GM21786 (cell line): Measurements from ENCODE around the gene CHDH.

Experiments
- ATAC-seq: cut with Tn5 transposase; IDR thresholded peaks from one replicate; pipeline ENCODE4 v1.9.1; 2021; ENCODE audit not compliant: unreplicated experiment

Gene CHDH

DNA sequence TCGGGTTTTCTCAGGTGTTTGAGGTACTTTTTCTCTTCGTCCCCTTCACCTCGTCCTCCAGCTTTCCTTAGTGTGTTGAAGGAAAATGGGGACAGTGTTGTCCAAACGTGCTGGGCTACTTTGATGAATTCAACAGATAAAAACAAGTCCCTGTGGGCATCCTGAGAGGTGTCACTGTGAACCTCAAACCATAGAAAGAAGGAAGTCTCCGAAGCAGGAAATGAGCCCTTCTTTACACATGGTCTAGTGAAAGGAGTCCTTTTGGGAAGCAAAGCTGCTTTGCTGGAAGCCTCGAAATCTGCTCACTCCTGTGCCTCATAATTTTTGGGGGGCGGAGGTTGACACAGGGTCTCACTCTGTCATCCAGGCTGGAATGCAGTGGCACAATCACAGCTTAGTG is 10.7 kb upstream of the CHDH start:
- peak; percentile 51 for ATAC-seq

DNA sequence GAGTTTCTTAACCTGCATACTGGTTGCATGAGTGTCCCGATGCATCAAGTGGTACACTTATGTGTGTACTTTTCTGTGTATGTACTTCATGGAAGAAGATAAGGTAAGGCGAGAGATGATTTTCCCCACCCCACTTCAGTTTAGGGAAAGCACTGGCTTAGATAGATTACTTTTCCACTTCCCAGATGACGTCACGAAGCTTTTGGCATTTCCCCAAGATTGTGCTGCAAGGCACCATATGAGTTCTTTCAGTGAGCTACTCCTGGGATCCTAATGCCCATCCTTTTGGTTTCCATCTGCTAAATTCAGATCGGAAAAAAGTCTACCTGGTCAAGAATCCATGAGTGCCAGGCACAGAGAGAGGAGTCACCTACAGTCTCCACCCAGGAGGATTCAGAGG is 4.7 kb upstream of the CHDH start:
- ATAC-seq: no peak

DNA sequence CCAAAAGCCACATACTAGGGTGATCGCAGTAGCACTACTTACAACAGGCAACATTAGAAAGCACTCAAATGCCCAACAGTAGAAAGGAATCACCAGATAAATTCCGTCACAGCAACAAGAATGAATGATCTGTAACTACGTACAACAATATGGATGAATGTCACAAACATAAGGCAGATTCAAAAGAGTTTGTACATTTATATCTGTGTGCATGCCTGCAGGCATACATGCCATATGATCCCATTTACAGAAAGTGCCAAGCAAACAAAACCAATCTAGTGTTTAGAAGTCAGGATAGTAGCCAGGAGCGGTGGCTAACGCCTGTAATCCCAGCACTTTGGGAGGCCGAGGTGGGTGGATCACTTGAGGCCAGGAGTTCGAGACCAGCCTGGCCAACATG is 3.7 kb upstream of the CHDH start:
- ATAC-seq: no peak

DNA sequence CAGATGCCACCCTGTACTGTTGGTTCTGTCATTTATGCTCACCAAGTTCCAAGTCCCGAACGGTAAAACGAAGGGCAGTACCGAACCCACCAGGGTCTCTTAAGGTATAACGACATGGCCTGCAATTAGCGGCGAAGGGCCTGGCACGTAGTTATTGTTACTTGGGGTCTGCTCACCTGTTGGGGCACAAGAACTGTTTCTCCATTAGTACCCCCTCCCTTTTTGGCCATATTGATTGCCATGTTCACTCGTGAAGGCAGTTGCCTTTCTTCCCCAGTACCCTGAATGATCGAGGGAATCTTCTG is 584 bp upstream of the CHDH start:
- no peak for ATAC-seq

DNA sequence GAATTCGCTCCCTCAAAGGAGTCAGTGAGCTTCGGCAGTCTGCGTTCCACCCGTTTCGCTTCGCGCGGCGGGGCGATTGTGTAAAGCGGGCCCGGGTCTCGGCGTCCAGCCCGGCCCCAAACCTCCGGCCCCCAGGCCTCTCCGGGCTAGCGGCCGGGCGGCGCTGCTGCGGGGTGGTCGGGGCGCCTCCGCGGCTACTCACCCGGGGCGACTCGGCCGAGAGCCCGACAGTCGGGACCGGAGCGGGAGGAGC is 412 bp downstream of the CHDH start:
- no peak for ATAC-seq

DNA sequence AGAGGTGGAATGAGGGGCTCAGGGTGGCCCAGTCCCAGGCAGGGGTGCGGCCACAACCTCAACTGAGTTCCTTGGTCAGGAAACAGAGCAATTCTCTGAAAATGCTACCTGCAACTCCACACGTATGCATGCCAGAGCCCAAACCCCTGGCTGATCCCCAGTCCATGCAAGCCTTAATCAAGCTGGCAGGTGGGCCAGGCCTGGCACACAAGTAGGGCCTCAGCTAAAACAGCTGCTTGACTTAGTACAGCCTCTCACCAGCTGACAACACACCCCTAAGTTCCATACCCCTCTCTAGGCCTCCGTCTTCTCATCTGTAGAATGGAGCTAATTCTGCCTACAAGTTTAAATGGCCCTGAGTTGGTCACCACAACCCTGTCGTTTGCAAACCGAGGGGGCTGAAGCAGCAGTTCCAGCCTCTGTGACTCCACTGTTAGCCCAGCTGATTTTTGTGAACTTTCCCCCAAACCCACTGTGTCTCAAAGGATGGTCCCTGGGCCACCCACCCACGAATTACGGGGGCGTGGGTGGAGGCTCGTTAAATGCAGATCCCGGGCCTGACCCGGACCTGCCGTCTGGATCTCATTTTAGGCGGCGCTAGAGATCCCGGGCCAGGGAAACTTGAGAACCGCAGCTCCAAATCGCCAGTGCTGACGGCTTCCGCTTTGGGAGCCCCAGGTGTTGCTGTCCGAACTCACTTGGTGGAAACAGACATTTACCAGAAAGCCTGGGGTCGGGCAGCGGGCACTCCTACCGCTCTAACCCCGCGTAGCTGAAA is 927 bp downstream of the CHDH start:
- no peak for ATAC-seq

DNA sequence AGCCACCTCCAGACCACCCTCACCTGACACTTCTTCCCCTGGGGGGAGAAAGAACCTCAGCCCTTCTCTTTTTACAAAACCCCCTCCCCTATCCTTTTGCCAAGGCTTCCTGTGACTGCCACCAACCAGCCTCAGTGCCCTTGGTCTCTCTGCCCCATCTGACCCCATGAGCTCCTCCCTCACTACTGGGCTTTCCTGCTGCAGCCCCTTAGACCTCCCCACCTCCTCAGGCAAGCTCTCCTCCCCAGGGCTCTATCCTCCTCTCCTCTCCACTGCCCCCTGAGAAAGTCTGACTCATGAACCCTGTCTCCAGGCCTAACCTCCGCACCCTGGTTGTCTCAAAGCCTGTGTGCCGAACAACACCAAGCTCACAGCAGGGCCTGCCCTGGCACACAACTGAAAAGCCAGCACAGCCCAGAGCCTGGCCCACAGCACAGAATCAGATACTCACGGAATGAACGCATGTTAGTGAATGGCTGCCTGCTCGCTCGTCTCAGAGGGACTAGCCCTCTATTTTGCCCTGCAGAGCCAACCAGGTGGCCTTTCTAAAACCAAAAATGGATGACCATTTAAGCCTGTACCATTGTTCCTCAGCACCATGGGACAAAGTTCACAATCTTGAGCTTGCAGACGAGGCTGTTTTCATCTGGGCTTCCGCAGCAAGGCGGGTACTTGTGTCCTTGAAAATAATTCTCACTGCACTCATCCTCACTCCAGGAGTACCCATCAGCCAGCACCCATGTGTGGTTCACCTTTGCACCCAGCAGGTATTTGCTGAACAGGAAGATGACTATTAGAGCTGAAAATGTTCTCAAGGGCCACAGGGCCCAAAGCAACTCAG is 1.7 kb downstream of the CHDH start:
- ATAC-seq: peak; percentile 3

DNA sequence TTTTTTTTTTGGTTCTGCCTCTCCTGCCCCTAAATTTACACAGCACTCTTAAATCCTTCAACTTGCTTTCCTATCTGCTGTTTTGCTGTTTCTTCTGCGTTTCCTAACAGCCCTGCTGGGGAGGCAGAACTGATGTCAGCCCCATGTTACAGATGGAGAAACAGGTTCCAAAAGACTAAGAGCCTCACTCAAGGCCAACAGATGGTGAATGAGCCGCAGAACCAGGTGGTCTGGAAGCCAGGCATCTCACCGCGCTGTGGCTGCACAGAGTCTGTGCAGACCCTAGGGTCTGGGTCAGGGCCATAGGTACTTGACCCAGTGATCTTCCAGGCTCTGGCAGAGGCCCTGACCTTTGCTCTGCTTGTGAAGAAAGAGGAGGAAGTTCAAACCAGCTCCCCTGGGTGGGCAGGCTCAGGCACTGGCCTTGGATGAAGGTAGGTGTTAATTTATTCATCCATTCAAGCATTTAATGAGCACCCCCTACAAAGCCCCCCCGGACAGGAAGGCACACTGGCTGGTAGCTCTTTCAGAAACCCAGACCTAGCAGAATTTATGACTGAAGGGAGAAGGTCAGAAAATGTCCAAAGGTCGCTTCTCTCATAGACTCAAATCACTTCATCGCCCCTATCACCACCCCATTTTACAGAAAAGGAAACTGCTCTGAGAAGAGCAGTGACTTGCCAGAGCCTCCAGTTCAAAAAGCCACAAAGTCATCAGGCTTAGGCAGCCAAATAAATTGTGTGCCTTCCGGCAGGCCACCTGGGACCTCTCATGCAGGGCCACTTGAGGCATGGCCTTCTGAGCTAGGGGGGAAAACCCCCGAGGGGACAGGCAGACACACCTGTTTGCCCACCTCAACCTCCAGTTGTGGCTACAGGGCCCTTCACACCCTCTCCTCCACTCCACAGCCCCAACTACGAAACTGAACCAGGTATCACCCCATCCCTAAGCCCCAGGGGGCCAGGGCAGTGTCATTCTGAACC is 2.7 kb downstream of the CHDH start:
- peak; percentile 59 for ATAC-seq

DNA sequence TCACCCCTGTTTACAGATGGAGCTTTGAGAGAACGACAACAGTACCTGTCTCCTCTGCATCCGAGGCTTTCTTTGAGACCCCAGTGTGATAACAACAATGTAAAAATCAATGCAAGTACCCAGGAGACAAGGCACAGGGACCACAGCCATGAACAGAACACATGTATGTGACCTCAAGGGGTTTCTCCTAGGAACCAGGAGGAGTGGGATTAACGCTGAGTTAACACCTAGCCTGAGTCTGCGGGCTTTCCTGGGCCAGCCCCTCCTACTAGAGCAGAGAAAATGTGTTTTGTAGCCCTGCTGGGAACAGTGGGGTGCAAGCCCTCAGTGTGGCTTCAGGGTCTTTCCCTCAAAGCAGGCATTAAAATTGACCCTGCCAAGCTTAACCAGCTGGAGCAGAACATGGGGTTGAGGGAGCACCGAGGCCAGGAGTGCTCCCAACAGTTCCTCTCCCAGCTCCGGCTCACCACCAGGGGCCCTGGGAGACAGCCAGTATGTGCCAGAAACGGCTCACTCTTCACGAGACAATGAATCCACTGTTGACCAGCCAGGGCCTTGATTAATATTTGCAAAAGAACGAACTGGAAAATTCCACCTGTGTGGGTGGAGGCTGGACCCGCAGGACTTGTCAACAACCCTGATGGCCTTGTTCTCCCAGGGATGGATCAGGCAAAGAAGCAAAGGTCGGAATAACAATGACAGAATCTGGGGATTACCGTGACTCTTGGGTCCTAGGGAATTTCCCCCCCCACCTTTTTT is 3.6 kb downstream of the CHDH start:
- ATAC-seq: no peak

DNA sequence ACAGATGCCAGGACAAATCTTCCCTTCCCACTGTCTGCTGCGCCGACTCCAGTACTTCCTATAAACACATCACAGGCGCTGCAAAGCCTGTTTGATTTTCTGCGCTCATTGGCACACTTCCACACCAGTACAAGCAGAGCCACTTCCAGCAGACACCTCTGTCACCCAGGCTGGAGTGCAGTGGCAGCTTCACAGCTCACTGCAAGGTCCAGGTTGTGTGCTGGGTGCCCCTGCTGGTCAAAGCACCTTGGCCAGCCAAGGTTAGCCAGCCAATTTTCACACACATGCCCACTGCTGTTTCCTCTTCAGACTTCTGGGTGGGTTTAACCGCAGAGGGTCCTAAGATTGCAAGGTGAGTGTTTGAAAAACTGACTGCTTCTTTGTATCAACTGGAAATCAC is 4.9 kb downstream of the CHDH start:
- ATAC-seq: no peak

DNA sequence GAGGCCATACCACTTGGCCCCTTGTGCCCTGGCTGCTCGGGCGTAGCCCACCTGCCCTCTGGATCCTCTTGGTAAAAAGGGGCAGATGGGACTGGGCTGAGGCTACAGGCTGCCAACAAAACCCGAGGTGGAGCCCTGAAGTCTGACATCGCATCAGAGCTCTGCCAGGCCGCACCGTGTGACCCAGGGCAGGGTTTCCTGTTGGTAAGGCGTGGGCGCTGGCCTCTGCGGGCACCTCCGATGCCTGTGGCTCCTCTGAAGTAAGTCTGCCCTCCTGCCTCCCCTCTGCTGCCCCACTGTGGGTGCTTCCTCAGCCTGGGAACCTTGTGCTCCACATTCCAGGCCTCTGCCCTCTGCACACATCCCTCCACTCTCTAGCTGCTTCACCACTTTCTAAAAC is 8.9 kb downstream of the CHDH start:
- ATAC-seq: no peak

DNA sequence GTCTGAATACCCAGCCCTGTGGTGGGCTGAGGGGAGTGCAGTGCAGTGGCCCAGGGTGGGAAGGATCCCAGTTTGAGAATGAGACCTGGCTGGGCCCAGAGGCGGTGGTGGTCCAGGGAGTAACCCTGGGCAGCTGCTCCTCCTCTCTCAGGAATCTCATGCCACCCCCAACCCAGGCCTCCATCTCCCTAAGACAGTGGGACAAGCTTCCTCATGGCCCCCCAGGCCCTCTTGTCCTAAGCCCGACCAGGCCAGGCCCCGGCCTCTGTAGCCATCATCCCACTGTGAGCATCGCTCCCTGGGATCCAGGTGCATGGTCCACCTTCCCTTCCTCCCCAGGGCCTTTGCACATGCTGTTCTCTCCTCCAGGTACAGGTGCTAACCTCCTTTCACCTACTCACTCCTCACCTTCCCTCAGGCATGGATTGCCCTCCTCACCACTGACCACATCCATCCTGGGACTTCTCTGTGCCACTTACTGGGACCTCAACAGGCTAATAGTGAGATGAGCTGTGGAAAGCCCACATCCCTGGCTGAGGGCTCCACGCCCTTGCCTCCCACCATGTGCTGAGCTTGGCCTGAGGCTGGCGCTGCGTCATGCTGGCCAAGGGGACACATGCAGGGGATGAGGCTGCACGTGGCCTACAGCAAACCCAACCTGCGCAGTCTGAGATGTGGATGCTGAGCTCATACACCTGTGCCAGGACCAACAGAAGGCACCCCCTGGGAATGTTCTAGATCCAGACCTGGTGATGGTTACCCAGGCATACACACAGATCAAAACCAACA is 9.9 kb downstream of the CHDH start:
- no peak for ATAC-seq

DNA sequence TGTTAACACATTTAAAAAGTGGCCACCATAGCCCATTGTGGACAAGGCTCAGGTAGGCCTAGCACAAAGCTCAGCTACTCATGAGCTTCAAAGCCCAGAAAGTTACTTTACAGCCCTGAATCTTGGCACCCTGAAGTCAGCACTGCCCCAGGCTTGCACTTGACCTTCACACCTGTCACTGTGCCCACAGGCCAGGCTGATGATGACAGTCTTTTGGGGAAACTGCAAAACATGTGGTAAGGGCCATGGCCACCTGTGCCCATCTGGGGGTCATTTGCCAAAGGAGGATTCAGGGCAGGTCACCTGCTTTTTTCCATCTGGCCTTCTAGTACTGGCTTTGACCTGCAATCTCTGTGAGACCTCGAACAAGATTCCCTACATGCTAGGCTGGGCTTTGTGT is 11.0 kb downstream of the CHDH start:
- no peak for ATAC-seq

DNA sequence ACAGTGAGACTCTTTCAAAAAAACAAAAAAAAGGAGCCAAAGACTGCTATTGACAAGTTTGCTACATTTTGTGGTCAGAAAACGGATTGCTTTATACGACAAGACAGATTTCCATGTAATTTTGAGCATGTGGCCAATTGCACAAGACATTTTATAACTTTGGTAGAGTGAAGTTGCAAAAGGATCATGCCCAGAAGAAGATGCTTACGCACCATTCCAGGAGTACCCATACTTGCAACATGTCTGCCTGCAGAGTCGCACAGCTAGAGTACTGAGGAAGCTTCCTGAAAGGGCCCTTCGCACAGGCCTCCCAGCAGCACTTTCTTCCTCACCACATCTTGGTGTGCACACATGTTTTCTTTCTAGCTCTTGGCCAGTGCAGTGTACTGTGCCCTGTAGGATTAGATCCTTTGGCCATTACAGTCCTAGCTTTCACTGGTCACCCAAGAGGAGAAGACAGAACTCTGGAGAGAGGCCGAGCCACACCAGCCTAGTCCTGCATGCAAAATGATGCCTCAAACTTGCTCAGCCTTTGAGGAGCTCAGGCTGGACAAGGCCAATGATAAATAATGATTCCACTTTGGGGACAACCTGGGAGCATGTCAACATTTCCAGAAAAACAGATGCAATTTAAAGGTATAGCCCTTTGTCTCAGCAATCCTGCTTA is 11.7 kb downstream of the CHDH start:
- no peak for ATAC-seq

DNA sequence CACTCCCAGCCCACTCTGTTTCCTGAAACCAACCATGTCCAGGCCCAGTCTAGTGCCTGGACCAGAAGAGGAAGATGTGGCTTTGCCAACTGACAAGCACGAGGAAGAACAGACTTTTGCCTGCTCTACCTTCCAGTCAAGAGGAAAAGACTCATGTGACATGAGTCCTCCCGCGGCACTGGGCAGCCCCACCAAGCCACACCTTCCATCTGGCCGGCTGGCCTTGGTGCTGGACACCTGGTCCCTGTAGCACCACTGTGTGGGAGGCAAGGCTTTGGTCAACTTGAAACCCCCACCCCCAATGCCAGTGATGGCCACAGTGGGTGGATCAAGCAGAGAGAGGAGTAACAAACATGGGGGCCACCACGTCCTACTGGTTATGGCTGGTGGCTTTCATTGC is 12.5 kb downstream of the CHDH start:
- no peak for ATAC-seq

DNA sequence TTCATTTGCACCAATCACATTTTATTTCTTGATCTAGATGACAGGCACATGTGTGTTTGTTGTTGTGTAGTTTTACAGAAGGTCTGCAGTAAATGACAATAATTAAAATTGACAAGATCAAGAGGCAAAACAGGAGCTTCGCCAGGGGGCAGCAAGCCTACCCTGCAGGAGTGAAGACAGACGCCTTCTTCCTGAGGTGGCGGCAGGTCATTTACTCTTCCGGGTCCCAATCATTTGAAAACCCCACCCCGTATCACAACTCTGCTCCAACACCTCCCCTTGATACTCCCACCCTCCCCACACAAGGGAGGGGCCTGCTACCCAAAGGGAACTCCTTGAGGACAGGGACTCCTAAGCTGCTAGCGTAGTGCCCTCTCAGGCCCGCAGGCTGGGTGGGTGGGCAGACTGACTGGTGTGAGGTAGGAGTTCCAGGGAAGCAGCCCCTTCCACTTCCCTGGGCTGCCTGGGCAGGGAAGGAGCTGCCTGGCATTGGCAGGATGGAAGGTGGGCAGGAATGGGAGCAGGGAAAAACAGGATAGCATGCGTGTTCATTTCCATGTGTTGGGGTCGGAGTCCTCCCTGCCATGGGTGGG is 13.1 kb downstream of the CHDH start:
- ATAC-seq: no peak

DNA sequence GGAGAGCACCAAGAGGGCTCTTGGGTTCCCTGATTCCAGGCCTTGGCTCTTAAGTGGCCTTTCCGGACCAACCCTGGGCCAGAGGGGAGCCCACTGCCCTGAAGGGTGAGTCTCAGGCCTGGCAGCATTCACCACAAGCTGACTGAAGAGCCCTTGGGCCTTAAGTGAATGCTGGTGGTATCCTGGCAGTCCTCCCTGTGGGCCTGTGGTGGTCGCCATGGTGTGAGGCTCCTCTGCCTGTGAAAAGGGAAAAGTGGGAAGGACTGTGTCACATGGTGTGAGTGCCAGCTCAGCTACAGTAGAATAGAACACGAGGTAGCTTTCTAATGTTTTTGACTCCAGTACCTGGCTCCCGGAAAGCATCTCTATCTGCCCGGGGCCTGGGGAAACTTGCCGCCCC is 15.3 kb downstream of the CHDH start:
- no peak for ATAC-seq

DNA sequence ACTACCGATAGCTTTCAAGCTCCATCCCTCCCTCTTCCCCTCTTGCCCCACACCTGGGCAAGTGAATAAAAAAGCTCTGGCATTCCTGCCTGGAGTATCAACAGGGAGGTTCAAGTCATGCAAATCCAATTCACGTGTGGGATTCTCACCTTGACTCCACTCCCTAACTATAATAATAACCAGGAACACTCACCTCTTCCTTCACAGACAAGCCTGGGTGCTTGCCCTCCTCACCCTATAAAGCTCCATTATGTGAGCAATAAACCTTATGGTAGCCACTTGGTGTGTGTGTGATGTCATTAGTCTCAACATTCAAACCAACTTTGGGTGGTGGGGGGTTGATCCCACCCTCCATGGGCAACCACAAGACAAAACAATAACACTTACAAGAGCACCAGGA is 16.6 kb downstream of the CHDH start:
- no peak for ATAC-seq

DNA sequence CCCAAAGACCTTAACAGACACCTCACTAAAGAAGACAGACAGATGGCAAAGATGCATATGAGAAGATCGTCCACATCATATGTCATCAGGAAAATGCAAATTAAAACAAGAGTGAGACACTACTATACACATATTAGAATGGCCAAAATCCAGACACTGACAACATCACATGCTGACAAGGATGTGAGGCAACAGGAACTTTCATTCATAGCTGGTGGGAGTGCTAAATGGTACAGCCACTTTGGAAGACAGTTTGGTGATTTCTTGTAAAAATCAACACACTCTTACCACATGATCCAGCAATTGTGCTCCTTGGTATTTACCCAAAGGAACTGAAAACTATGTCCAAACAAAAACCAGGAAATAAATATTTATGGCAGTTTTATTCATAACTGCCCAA is 17.6 kb downstream of the CHDH start:
- no peak for ATAC-seq
